Activated CD4-positive, alpha-beta T cell treated with anti-CD3 and anti-CD28 coated beads, Interleukin-2, amount 50 U/mL, for 4 hours (primary cell): ENCODE results near the gene ZNF580.

ENCODE experiments used
- DNase-seq, 2 experiments: peaks; one replicate each; pipeline ENCODE4 v3.0.0-alpha.2; 2020

ZNF580 gene

GRCh38 chr19:55624109-55625003, 16.4 kb upstream of the ZNF580 start, which contains the start of gene ZNF784:
Gene ZNF784, minus strand, starts transcription at chr19:55624566. Its CDS starts 5 bp downstream, at chr19:55624561.
- DNase-seq = peak; percentile 91 to 93

GRCh38 chr19:55625004-55625326, 15.8 kb upstream of the ZNF580 start:
- no peak for DNase-seq

- DNase-seq = peak; percentile 38 to 42
Measured at GRCh38 chr19:55626350-55626749, 14.5 kb upstream of the ZNF580 start.

- peak; percentile 86 to 87 for DNase-seq
Measured at GRCh38 chr19:55632463-55632834, 8.4 kb upstream of the ZNF580 start.

GRCh38 chr19:55633861-55634260, 6.9 kb upstream of the ZNF580 start:
- DNase-seq = no peak

GRCh38 chr19:55635334-55635717, 5.5 kb upstream of the ZNF580 start:
- no peak for DNase-seq

- DNase-seq = no peak
Measured at GRCh38 chr19:55635856-55636440, 4.9 kb upstream of the ZNF580 start.

GRCh38 chr19:55636723-55637122, 4.1 kb upstream of the ZNF580 start:
- DNase-seq = no peak

GRCh38 chr19:55637534-55637933, 3.3 kb upstream of the ZNF580 start:
- DNase-seq = no peak

GRCh38 chr19:55638864-55639359, 1.9 kb upstream of the ZNF580 start:
- peak; percentile 54 to 58 for DNase-seq

- peak; percentile 71 for DNase-seq
Measured at GRCh38 chr19:55640043-55640576, 692 bp upstream of the ZNF580 start.

GRCh38 chr19:55641426-55642152, 787 bp downstream of the ZNF580 start:
- DNase-seq = no peak

- DNase-seq = no peak
Measured at GRCh38 chr19:55642153-55643002, 1.6 kb downstream of the ZNF580 start.

- peak; percentile 74 to 76 for DNase-seq
Measured at GRCh38 chr19:55643003-55643886, 2.4 kb downstream of the ZNF580 start, which contains the start of gene ZNF581. Gene ZNF581, plus strand, starts transcription at chr19:55643649. Its CDS starts 923 bp downstream, at chr19:55644572.

- no peak for DNase-seq
Measured at GRCh38 chr19:55643887-55644176, 3.0 kb downstream of the ZNF580 start.

- DNase-seq = no peak
Measured at GRCh38 chr19:55644191-55644833, 3.5 kb downstream of the ZNF580 start.

GRCh38 chr19:55644842-55645511, 4.2 kb downstream of the ZNF580 start:
- no peak for DNase-seq

GRCh38 chr19:55645512-55645881, 4.7 kb downstream of the ZNF580 start:
- no peak for DNase-seq

GRCh38 chr19:55646889-55647731, 6.3 kb downstream of the ZNF580 start:
- no peak for DNase-seq
